ENCODE results near the gene DRC3.

Gene DRC3

DNA sequence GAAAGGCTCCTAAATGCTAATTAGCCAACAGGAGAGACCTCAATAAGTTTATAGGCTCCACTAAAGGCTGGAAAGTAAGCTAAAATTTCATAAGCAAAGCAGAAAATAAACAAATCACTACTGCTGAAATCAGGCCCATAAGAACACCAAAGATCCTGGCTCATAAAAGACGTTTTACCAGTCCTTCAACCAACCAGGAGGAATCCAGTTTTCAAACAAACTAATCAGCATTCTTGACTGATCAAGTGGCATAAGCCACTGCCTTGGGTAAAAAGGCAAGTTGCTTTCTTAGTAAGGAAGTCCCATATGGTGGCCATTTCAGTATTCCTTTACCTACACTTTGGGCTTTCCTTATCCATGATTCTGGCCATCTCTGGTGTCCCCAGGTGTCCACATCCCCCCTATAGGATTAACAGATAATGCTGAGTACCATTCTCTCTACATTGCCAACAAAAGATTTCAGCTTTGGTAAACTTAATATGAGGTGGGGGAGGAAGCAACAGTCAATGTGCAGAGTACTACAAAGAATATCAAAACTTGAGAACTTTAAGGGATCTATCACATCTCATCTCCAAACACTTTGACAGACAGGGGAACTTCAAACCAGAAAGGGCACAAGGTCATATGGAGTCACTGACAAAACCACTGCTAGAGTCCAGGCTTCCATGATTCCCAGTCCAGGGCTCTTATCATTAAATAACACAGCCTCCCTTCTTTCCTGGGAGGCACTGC is 1.8 kb upstream of the DRC3 start:
- H4K20me1 ChIP-seq (ENCODE audit: insufficient read depth, low read length, poor library complexity, severe bottlenecking), result peaks cover 6% of the 10 kb centered on the region
- no peaks in the 10 kb centered on the region for H3K9me2 ChIP-seq (replicated peaks; ENCODE audit: low read depth, low read length)
- no peaks in the 10 kb centered on the region for H3F3A ChIP-seq (ENCODE audit: low read depth)
- H3K36me3 ChIP-seq (ENCODE audit: insufficient read depth, low read length), result no peaks in the 10 kb centered on the region
- peak overlapping the region; percentile 98 for H3K4me2 ChIP-seq (ENCODE audit: low read depth, low read length, poor library complexity, severe bottlenecking)
- peak overlapping the region; percentile 75 for H3K4me3 ChIP-seq (ENCODE audit: low read length, poor library complexity, severe bottlenecking)
- H3K9ac ChIP-seq (ENCODE audit: low read depth, low read length, poor library complexity, severe bottlenecking), result peak overlapping the region; percentile 74
- H3K4me1 ChIP-seq (ENCODE audit: insufficient read depth, low read length, poor library complexity, severe bottlenecking), result peaks cover 19% of the 10 kb centered on the region
- H3K79me2 ChIP-seq (ENCODE audit: insufficient read depth, low read length), result peaks cover 17% of the 10 kb centered on the region; the same call in 1 of the 2 replicates
- H3K9me3 ChIP-seq (ENCODE audit: insufficient read depth, low read depth, low read length), result no peaks in the 10 kb centered on the region
- no peaks in the 10 kb centered on the region for H3K27me3 ChIP-seq (ENCODE audit: insufficient read depth, low read length, poor library complexity, severe bottlenecking)
- TF ChIP-seq, protein P1, sequence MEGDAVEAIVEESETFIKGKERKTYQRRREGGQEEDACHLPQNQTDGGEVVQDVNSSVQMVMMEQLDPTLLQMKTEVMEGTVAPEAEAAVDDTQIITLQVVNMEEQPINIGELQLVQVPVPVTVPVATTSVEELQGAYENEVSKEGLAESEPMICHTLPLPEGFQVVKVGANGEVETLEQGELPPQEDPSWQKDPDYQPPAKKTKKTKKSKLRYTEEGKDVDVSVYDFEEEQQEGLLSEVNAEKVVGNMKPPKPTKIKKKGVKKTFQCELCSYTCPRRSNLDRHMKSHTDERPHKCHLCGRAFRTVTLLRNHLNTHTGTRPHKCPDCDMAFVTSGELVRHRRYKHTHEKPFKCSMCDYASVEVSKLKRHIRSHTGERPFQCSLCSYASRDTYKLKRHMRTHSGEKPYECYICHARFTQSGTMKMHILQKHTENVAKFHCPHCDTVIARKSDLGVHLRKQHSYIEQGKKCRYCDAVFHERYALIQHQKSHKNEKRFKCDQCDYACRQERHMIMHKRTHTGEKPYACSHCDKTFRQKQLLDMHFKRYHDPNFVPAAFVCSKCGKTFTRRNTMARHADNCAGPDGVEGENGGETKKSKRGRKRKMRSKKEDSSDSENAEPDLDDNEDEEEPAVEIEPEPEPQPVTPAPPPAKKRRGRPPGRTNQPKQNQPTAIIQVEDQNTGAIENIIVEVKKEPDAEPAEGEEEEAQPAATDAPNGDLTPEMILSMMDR (conservative IDR thresholded peaks at IDR 0.05; ENCODE audit: low read length), result no peak
- TF ChIP-seq EZH2phosphoT487 (IDR thresholded peaks at IDR 0.05; ENCODE audit: borderline replicate concordance), result no peak
- no peak overlapping the region for H2AFZ ChIP-seq (ENCODE audit: low read length)

DNA sequence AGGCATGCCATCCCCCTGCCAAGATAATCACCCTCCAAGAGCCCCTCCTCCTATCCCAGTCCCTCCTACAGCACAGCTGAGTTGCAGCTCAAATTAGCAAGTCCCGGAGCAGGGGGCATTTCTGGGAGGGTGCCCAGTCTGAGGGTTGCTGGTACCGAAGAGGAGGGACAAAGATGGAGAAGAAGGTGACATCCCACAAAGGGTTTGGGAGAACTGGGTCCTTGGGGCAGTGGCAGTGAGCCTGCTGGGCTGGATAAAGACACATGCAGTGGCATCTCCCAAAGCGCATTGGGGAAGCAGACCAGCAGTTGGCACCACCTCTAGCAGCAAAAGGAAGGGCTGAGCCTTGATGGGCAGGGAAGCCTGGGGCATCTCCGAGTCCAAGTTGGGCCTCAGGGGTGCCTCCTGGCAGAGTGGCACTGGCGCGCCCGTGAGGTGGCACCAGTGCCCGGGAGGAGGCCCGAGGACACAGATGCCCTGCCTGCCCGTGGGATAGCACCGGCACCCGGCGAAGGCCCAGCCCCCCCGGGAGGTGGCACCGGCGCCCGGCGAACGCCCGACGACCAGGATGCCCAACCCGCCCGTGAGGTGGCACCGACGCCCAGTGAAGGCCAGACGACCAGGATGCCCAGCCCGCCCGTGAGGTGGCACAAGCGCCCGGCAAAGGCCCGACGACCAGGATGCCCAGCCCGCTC is 1.1 kb upstream of the DRC3 start:
- TF ChIP-seq, protein P1 (conservative IDR thresholded peaks at IDR 0.05; ENCODE audit: low read length), result no peak
- TF ChIP-seq EZH2phosphoT487 (IDR thresholded peaks at IDR 0.05; ENCODE audit: borderline replicate concordance), result no peak

DNA sequence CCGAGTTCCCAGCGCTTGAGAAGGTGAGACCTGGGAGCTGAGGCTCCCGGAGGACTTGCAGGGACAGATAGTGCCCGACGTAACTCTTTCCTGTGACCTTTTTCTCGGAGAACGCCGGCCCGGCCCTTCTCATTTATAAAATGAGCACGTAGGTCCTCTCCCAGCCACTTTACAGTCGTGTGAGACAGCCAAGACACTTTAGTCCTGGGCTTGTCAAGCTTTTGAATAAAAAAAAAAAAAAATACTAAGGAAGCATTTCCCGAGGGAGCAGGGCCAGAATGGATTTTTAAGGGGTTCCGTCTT is 241 bp downstream of the DRC3 start:
- H3K4me2 ChIP-seq (ENCODE audit: low read depth, low read length, poor library complexity, severe bottlenecking), result peak overlapping the region; percentile 78
- H3K9me3 ChIP-seq (ENCODE audit: insufficient read depth, low read depth, low read length), result no peaks in the 10 kb centered on the region
- no peak overlapping the region for H3K9ac ChIP-seq (ENCODE audit: low read depth, low read length, poor library complexity, severe bottlenecking)
- peak overlapping the region; percentile 80 for H2AFZ ChIP-seq (ENCODE audit: low read length)
- no peaks in the 10 kb centered on the region for H3K36me3 ChIP-seq (ENCODE audit: insufficient read depth, low read length)
- no peak for TF ChIP-seq EZH2phosphoT487 (IDR thresholded peaks at IDR 0.05; ENCODE audit: borderline replicate concordance)
- TF ChIP-seq, protein P1 (conservative IDR thresholded peaks at IDR 0.05; ENCODE audit: low read length), result no peak
- no peaks in the 10 kb centered on the region for H3K9me2 ChIP-seq (replicated peaks; ENCODE audit: low read depth, low read length)
- peaks cover 19% of the 10 kb centered on the region for H3K4me1 ChIP-seq (ENCODE audit: insufficient read depth, low read length, poor library complexity, severe bottlenecking)
- H4K20me1 ChIP-seq (ENCODE audit: insufficient read depth, low read length, poor library complexity, severe bottlenecking), result peaks cover 6% of the 10 kb centered on the region
- H3F3A ChIP-seq (ENCODE audit: low read depth), result no peaks in the 10 kb centered on the region
- peak overlapping the region; percentile 74 for H3K4me3 ChIP-seq (ENCODE audit: low read length, poor library complexity, severe bottlenecking)
- no peaks in the 10 kb centered on the region for H3K27me3 ChIP-seq (ENCODE audit: insufficient read depth, low read length, poor library complexity, severe bottlenecking)
- H3K79me2 ChIP-seq (ENCODE audit: insufficient read depth, low read length), result peaks cover 17% of the 10 kb centered on the region; the same call in 1 of the 2 replicates

More for the DNA sequence above, 1.1 kb upstream of the DRC3 start:
- Histone ChIP-seq H3K27me3 (ENCODE audit: insufficient read depth, low read length, poor library complexity, severe bottlenecking) (no peaks in the 10 kb centered on the region), H3K9ac (ENCODE audit: low read depth, low read length, poor library complexity, severe bottlenecking) (peak overlapping the region; percentile 74), H3F3A (ENCODE audit: low read depth) (no peaks in the 10 kb centered on the region), H3K9me2 (replicated peaks; ENCODE audit: low read depth, low read length) (no peaks in the 10 kb centered on the region), H4K20me1 (ENCODE audit: insufficient read depth, low read length, poor library complexity, severe bottlenecking) (peaks cover 6% of the 10 kb centered on the region), H3K4me1 (ENCODE audit: insufficient read depth, low read length, poor library complexity, severe bottlenecking) (peaks cover 19% of the 10 kb centered on the region), H3K9me3 (ENCODE audit: insufficient read depth, low read depth, low read length) (no peaks in the 10 kb centered on the region), H3K4me2 (ENCODE audit: low read depth, low read length, poor library complexity, severe bottlenecking) (peak overlapping the region; percentile 98), H3K36me3 (ENCODE audit: insufficient read depth, low read length) (no peaks in the 10 kb centered on the region), H3K4me3 (ENCODE audit: low read length, poor library complexity, severe bottlenecking) (peak overlapping the region; percentile 75), H3K79me2 (ENCODE audit: insufficient read depth, low read length) (peaks cover 17% of the 10 kb centered on the region; the same call in 1 of the 2 replicates), H2AFZ (ENCODE audit: low read length) (peak overlapping the region; percentile 65; the same call in 1 of the 2 replicates)

All from Loucy (cell line).